HUES48 (cell line): ENCODE measurements around the gene DAB2IP.

ENCODE experiments used
- H3K27ac ChIP-seq: one replicate; pipeline ENCODE4 v1.7.0; 2013; ENCODE audit warnings: low read depth, low read length, inconsistent platforms
- H3K27me3 ChIP-seq: 2 replicates; pipeline ENCODE4 v1.6.1; 2013; ENCODE audit warnings: mild to moderate bottlenecking, low read length; ENCODE audit not compliant: control insufficient read depth, insufficient read depth
- H3K36me3 ChIP-seq: 2 replicates; pipeline ENCODE4 v1.6.1; 2013; ENCODE audit warnings: low read length; ENCODE audit not compliant: control insufficient read depth, insufficient read depth
- H3K4me1 ChIP-seq: 2 replicates; pipeline ENCODE4 v1.6.1; 2013; ENCODE audit warnings: mild to moderate bottlenecking, low read length; ENCODE audit not compliant: control insufficient read depth, insufficient read depth
- H3K4me3 ChIP-seq: 2 replicates; pipeline ENCODE4 v1.5.1; 2013; ENCODE audit warnings: mild to moderate bottlenecking, low read depth, low read length
- H3K9ac ChIP-seq: 2 replicates; pipeline ENCODE4 v1.6.1; 2013; ENCODE audit warnings: mild to moderate bottlenecking, low read depth, low read length, moderate library complexity
- H3K9me3 ChIP-seq: 2 replicates; pipeline ENCODE4 v1.6.1; 2013; ENCODE audit warnings: low read length; ENCODE audit not compliant: control insufficient read depth, insufficient read depth

DAB2IP gene

GRCh38 chr9:121686930-121687541 is 35.6 kb downstream of the DAB2IP start:
- no peaks in the 10 kb centered on the region for H3K9me3 ChIP-seq
- H3K27me3 ChIP-seq, result no peaks in the 10 kb centered on the region
- no peak overlapping the region for H3K4me3 ChIP-seq
- no peak overlapping the region for H3K9ac ChIP-seq
- peaks cover 23% of the 10 kb centered on the region for H3K4me1 ChIP-seq
- H3K36me3 ChIP-seq, result no peaks in the 10 kb centered on the region; the same call in 1 of the 2 replicates
- no peak overlapping the region for H3K27ac ChIP-seq

GRCh38 chr9:121688146-121688680 is 36.8 kb downstream of the DAB2IP start:
- Histone ChIP-seq H3K27ac (no peak overlapping the region), H3K9me3 (no peaks in the 10 kb centered on the region), H3K9ac (no peak overlapping the region), H3K4me3 (no peak overlapping the region), H3K36me3 (no peaks in the 10 kb centered on the region; the same call in 1 of the 2 replicates), H3K4me1 (peaks cover 32% of the 10 kb centered on the region), H3K27me3 (no peaks in the 10 kb centered on the region)

GRCh38 chr9:121688681-121689080 is 37.2 kb downstream of the DAB2IP start:
- Histone ChIP-seq H3K36me3 (no peaks in the 10 kb centered on the region; the same call in 1 of the 2 replicates), H3K4me3 (no peak overlapping the region), H3K9me3 (no peaks in the 10 kb centered on the region), H3K27me3 (no peaks in the 10 kb centered on the region), H3K4me1 (peaks cover 32% of the 10 kb centered on the region), H3K27ac (no peak overlapping the region), H3K9ac (no peak overlapping the region)

- H3K27ac ChIP-seq, result no peak overlapping the region
- peaks cover 28% of the 10 kb centered on the region for H3K4me1 ChIP-seq
- no peaks in the 10 kb centered on the region for H3K27me3 ChIP-seq
- H3K9ac ChIP-seq, result no peak overlapping the region
- H3K4me3 ChIP-seq, result no peak overlapping the region
- H3K9me3 ChIP-seq, result no peaks in the 10 kb centered on the region
- H3K36me3 ChIP-seq, result no peaks in the 10 kb centered on the region; the same call in 1 of the 2 replicates
These were observed 38.2 kb downstream of the DAB2IP start for GRCh38 chr9:121689461-121690157.

GRCh38 chr9:121690316-121690715 is 38.9 kb downstream of the DAB2IP start:
- Histone ChIP-seq H3K9me3 (no peaks in the 10 kb centered on the region), H3K9ac (no peak overlapping the region), H3K4me3 (no peak overlapping the region), H3K27me3 (no peaks in the 10 kb centered on the region), H3K36me3 (no peaks in the 10 kb centered on the region; the same call in 1 of the 2 replicates), H3K4me1 (peaks cover 28% of the 10 kb centered on the region), H3K27ac (no peak overlapping the region)

GRCh38 chr9:121690766-121691165 is 39.3 kb downstream of the DAB2IP start:
- Histone ChIP-seq H3K36me3 (no peaks in the 10 kb centered on the region; the same call in 1 of the 2 replicates), H3K27ac (no peak overlapping the region), H3K27me3 (no peaks in the 10 kb centered on the region), H3K9ac (no peak overlapping the region), H3K4me1 (peaks cover 28% of the 10 kb centered on the region), H3K9me3 (no peaks in the 10 kb centered on the region), H3K4me3 (no peak overlapping the region)

DNA sequence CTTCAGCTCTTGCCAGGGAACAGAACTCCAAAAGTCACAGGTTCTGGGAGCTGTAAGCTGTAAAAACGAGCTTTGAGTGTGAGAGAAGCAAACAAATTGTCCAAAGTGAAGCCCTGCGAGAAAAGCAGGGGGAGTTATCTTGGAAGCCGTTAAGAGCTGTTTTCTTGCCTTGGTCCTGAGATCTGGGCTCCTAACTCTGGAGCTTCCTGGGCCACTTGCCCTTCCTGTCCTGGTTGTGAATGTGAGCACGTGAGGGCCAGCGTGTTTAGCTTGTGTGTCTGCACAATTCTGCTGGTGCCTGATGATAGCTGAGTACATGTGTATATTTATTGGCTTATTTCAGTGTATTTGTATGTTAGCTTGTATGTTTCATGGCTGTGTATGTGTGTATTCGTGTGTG is 40.5 kb downstream of the DAB2IP start:
- H3K4me1 ChIP-seq, result peaks cover 28% of the 10 kb centered on the region
- no peak overlapping the region for H3K27ac ChIP-seq
- 0 out of 2 replicates have a peak, but pooled peaks cover 2% of the 10 kb centered on the region for H3K27me3 ChIP-seq
- no peaks in the 10 kb centered on the region for H3K9me3 ChIP-seq
- no peak overlapping the region for H3K9ac ChIP-seq
- H3K36me3 ChIP-seq, result no peaks in the 10 kb centered on the region; the same call in 1 of the 2 replicates
- H3K4me3 ChIP-seq, result no peak overlapping the region

DNA sequence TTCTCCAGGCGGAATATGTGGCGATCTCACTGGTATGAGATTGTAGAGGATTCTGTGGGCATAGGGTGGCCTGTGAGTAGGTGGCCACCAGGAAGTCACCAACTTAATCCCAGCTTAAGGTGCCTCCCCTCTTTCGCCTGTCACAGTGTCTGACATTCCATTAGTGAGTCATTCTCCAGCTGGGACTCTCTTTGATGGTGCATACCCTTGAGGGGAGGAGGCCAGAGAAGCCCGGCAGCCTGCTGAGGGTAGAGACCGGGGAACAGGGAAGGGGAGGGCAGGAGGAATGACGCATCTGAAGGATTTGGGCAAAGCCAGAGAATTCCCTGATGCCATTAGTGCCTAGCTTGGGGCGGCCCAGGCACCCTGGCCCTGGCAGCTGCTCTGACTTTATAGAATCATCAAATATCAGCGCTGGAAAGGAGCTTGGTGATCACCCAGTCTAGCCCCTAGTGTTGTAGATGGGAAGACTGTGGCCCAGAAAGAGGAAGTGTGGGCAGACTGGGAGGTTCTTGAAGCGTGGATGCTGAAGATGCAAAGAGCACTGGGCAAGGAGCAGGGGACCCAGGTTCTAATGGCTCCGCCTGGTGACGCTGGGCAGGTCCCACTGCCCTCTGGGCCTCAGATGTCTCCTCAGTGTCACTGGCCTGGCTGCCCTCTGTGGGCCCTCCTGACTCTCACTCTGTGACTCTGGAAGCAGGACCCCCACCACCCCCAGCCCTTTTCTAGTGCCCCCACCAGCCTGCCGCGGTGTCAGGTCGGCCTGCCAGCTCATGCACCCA is 41.4 kb downstream of the DAB2IP start:
- Histone ChIP-seq H3K4me3 (no peak overlapping the region), H3K36me3 (no peaks in the 10 kb centered on the region), H3K27ac (no peak overlapping the region), H3K27me3 (peaks cover 3% of the 10 kb centered on the region; the same call in 1 of the 2 replicates), H3K9me3 (no peaks in the 10 kb centered on the region), H3K9ac (no peak overlapping the region), H3K4me1 (peaks cover 28% of the 10 kb centered on the region)

GRCh38 chr9:121693388-121693670 is 41.9 kb downstream of the DAB2IP start:
- peaks cover 8% of the 10 kb centered on the region; the same call in 1 of the 2 replicates for H3K27me3 ChIP-seq
- H3K4me1 ChIP-seq, result peaks cover 28% of the 10 kb centered on the region
- H3K4me3 ChIP-seq, result no peak overlapping the region
- H3K9me3 ChIP-seq, result no peaks in the 10 kb centered on the region
- no peak overlapping the region for H3K27ac ChIP-seq
- H3K9ac ChIP-seq, result no peak overlapping the region
- no peaks in the 10 kb centered on the region for H3K36me3 ChIP-seq

GRCh38 chr9:121694001-121694400 is 42.6 kb downstream of the DAB2IP start:
- Histone ChIP-seq H3K36me3 (no peaks in the 10 kb centered on the region), H3K4me1 (peaks cover 28% of the 10 kb centered on the region), H3K4me3 (no peak overlapping the region), H3K27me3 (peaks cover 10% of the 10 kb centered on the region; the same call in 1 of the 2 replicates), H3K27ac (no peak overlapping the region), H3K9ac (no peak overlapping the region), H3K9me3 (no peaks in the 10 kb centered on the region)
